Kasumi-1 (cell line): ENCODE measurements around the gene FGF14.

ENCODE experiments used
- DNase-seq, 2 experiments: peaks; one replicate each; lab custom pipeline; 2025; lab: John Stamatoyannopoulos, UW

The FGF14 gene

DNA sequence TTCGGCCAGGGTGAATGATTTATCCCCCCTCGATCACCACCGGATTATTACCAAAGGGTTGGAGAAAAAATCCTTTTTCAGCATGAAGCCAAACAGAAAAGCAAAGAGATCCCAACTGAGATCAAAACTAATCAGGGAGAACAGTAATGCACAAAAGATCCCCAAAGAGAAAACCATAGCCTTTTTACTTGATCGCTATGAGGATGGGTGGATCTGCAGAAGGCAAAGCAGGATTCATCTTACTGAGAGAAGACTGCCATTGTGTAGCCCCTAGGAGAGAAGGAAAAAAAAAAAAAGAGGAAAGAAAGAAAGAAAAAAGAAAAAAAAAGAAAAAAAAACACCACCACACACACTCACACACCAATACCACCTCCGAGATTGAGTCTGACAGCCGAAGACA is at the start of gene FGF14:
FGF14 (minus strand) TSS at position 283 of the 400 bp plus-strand sequence.
- no peak for DNase-seq

DNA sequence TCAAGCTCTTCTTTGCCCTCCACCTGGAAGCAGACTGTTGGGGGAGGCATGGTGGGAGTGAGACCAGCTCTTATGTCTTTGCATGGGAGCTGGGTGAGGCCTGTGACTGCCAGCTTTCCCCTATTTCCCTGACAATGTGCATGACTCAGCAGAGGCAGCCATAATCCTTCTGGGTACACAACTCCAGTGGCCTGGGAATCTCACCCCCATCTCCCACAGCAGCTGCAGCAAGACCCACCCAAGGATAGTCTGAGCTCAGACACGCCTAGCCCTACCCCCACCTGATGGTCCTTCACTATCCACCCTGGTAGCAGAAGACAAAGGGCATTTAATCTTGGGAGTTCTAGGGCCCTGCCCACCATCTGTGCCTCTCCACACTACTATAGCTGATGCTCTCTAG is 41.4 kb upstream of the FGF14 start:
- no peak for DNase-seq

DNA sequence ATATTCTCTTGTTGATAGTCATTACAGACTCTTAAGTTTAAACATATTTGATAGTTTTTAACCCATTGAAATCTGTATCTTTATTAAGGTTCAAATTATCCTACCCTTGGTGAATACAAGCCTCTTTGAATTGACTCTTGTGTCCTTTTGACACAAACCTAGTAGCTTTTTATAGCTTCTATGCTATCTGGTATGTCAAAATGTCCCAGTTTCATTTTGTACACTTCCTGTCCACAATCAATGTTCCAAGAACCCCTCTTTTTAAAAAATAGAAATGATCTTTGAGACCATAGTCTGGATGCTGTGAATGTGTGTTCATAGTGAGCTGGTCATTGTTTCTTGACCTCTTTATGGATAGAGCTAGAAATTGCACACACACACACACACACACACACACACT is 39.2 kb upstream of the FGF14 start:
- no peak for DNase-seq

DNA sequence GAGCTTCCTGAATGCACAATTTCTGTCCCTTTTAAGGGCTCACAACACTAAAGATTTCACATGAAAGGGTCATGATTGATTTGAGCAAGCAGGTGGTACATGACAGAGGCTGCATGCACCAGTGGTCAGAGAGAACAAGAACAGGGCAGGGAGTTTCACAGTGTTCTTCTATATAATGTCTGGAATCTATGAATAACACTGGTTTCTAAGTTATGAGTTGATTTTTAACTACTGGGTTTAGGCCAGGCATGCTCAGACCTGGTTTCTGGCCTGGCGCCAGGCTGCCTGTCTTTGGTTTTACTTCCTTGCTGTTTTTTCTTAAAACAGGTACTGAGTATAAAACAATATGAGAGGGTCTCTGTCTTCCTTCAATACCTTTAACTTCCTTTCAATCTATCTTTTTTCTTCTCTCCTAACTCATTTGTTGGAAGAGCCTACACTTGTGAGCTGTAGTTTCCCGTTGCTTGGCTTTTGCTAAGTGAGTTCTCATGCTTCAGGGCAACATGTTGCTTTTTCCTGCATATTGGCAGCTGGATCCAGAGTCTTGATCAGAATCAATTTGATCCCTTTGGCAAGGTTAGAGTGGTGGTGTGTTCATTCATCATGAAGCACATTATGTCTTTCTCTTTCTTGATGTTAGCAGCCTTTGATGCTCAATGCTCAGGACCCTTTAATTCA is 38.5 kb upstream of the FGF14 start:
- DNase-seq, result no peak

DNA sequence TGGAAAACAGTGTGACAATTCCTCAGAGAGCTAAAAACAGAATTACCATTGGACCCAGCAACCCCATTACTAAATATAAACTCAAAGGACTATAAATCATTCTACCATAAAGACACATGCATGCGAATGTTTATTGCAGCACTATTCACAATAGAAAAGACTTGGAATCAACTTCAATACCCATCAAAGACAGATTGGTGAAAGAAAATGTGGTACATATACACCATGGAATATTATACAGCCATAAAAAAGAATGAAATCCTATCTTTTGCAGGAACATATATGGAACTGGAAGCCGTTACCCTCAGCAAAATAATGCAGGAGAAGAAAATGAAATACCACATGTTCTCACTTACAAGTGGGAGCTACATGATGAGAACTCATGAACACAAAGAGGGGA is 20.8 kb upstream of the FGF14 start:
- no peak for DNase-seq

DNA sequence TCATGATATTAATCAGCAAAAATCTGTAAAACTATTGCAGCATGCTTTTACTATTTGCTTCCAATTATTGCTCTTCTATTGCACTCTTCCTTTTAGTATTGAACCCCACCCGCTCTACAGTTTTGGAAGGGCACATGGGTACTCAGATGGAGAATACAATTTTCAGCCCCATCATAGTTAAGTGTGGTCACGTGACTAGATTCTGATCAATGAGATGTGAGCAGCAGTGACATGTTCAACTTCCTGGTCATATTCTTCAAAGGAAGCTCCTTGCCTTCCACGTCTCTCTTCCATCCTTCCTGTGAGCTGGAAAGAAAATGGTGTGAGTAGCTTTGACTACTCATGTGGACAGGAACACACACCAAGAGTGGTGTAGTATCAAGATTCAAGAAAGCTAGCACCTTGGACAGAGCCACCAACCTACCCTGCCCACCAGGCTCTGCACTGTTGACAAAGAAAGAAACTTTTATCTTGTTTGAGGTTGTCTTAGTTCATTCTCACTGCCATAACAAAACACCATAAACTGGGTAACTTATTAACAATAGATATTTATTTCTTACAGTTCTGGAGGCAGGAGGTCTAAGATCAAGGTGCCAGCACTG is 3.8 kb upstream of the FGF14 start:
- DNase-seq, result peak; percentile 8 to 20

DNA sequence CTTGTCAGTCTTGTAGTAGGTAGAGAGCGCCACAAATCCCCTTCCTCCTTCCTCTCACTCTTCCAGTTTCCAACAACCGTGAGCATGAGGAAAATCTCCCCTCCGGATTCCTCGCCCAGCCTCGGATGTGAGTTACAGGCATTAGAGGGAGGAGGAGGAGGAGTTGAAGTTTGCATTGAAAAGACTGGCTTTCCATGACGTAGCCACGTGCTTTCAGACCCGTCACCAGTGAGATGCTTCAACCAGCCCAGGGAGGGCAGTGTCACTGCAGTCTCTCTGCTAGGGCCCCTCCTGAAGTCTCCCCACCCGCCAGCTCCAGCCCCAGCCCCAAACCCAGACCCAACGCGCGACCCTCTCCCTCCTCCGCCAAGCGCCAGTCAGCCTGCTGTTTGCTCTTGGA is 442 bp upstream of the FGF14 start:
- DNase-seq, result no peak

DNA sequence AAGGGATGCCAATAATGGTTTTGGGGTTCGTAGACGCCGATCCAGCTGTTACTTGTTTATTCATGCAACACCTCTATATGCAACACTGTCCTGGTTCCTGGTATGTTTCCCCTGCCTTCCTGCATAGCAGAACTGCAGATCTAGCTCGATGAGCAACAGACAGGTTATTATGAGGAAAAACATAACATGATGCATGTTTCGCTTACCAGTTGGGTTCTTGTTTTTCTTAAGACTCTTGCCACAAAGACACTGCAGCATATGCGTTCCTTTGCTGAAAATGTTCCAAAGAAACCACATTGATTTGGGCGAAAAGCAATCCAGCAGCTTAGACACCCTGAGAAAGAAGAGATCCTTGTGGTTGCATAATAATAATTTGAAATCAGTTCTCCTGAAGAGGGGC is 583 bp downstream of the FGF14 start:
- no peak for DNase-seq

DNA sequence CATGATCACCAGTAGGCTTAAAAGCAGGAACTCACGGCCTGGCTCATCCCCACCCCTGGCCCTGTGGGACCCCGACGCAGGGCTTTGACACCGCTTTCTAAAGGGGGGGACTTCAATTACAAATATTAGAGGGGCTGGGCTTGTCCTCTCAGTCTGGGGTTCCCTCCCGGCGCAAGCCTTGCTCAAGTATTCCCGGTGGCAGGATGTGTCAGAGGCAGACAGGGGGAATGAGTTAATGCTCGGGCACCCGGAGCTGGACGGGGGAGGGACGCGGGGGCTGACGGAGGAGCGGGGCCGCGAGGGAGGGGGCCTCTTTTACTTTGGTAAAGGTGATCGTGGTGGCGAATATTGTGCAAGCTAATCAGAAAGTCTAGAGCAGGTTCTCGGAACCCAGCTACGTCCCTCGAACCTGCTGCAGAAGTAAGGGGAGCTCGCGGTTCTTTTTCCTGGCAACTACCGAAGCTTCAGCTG is 1.1 kb downstream of the FGF14 start:
- no peak for DNase-seq

DNA sequence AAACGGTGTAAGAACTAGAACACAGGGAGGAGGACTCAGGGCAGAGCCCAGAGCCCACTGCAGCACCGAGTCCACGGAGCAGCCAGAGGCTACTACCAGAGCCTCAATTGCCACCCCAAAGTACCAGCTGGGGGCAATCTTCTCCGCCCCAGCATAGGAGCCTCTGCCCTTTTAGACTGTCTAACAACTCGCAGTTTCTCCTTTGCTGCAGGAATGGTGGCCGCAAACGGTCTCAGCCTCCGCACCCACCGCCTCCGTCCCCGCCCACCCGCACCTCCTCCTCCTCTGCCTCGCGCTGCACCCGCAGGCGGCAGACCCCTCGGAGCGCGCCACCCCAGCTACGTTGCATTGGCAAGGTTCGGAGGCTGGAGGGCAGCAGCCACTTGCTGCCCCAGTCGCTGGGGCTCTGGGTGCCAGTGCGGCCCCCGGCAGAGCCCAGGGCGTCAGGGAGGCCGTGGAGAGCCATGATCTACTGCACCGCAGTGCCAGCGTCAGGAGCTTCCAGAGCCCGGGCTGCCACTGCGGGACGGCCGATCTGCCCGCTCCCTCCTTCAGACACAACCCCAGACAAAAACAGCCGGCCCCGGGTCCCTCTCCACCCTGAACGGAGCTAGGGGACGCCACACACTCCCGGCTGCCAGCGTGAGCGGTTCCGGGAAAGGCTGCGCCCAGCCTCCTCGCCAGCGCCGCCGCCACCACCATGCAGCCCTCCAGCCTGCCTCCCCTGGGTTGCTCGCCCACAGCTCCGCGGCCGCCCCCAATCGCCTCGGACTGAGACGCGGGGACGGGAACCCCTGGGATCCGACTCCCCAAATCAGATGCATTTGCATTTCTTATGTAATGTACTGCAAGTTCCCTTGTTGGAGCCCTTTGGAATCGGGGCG is 1.8 kb downstream of the FGF14 start:
- no peak for DNase-seq

DNA sequence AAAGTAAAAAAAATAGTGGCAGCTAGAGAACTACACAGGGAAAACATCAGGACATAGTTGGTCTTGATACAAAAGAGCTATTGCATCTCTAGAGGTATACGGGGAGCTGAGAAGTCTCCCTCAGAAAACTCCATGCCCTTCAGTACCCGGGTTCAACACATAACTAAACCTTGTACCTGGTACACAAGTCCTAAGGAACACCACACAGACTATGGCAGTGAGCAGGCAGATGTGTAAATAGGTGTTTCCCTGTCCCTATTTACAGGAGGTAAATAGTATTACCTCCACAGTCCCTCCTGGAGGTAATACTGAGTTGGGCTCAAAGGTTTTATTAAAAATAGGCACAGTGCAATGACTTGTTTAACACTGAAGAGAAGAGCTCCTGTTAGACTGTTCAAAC is 5.9 kb downstream of the FGF14 start:
- no peak for DNase-seq

DNA sequence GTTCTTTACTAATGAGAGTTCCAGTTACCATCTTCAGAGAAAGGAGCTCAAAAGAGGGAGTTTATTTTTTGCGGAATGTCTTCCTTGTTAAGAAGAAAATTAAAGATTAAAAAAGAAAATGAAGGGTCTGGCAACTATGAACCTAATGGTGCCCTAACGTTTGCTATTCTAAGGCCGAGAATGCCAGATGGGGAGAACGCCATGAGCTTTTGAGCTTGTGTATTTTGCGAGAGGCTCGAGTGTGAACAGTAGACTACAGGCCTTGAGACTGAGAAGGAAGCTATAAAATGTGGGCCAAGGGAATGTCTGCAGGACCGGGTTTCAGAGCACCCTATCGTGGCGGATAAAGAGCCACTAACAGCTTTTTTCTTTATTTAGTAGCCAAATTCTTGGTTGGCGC is 6.7 kb downstream of the FGF14 start:
- DNase-seq, result no peak

DNA sequence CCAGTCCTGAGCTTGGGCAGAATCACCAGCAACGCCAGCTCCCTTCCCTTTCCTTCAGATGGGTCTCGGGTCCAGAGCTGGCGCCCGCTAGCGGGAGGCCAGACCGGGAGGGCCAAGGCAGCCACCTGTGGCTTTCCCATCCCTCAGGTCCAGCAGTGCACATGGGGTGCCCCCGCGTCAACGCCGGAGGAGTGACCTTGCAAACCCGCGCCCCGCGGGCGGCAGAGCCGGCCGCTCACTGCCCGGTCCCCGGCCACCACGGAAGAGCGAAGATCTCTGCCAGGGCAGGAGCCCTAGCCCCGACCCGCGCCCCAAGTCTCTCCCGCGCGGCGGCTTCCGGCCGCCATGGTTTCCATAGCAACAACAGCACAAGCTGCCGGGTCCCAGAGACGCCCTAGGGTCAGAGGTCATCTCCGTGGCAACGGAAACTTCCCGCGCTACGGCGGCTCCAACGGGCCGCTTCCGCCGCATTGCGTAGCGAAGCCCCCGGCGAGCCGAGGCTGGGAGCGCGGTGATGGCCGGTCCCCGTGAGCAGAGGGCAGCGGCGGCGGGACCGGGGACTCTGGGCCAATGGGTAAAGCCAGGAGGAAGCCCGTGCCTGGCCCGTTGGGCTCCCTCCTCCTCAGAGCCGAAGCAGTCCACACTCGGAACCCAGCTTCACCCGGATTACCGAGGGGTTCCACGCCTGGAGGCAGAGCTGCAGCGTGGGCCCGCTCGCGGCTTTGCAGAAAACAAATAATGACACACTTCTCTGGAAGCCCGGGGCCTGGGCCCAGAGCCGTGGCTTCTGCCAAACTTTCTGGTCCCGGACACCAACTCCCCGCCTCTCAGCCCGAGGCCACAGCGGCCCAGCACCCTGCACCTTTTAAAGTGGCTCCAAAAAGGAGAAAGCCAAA is 7.4 kb downstream of the FGF14 start:
- DNase-seq, result no peak

DNA sequence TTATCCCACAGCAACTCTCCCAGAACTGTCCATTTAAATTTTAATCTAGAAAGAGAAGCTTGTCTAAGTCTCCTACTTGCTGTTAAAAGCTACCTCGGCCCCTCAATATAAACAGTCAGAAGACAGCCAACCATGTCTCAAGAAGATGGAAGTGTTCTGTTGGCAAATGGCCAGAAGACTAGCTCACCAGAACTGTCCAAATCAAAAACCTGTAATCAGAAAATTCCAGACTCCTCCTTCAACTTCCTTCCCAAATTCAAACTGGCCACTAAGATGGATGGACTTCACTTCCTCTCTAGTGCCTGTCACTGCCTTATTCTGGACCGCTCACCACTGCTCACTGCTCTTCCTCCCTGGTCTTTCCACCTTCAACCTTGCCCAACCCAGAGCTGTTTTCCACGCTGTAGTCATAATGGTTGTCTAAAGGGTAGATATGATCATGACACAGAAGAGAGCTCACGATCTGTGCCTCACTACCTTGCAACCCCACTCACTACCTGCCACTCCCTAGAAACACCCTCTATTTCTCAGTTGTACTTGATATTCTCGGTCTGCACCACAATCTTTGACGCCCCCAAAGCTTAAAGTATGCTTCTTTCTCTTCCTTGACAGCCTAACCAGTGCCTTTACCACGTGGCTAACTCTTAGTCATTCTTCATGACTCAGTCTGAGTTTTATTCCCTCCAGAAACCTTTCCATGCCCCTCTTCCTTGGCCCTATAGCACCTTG is 9.2 kb downstream of the FGF14 start:
- no peak for DNase-seq

DNA sequence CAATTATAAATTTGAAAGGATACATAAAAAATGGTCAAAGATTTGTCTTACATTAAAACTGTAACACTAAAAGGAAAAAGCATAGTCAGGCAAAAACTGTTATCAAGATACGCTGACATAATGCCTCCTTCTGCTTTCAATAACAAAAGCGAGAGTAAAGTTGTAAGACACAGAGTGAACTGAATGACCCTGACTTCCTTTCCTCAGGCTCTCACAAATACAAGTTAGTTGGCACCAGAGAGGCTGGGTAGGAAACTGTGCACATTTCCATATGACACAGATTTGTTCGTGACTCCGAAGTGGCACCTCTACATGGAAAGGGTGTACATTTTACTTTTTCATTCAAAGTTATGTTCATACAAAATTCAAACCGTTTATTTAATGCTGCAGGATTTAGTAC is 15.4 kb downstream of the FGF14 start:
- DNase-seq, result no peak

DNA sequence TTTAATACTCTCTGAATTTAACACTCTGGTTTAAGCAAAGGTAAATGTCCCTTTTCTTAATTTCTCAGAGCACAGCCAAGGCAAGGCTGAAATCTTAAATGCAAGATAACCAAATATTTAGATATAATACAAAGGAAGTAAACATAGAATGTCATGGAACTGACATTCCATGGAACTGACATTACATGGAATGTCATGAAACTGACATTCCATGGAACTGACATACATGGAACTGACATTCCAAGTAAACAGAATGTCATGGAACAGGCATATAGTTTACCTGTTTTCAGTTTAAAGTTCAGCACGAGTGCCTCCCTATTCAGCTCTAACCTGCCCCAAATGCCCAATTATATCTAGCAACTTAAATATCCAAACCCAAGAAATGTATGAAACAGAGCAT is 21.8 kb downstream of the FGF14 start:
- DNase-seq, result no peak

DNA sequence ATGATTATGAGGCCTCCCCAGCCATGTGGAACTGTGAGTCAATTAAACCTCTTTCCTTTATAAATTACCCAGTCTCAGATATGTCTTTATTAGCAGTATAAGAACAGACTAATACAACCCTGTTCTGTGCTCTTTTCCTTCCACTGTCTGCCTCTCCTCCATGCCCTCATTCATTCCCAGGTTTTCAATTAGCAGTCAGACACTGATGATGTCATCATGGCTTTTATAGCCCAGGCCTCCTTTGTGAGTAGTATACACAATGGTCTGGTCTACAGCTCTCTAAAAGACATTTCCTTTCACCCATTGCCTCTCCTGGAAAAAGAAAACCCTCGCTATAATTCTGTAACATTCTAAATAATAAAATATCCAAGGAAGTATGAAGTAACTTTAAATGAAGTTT is 25.5 kb downstream of the FGF14 start:
- no peak for DNase-seq

DNA sequence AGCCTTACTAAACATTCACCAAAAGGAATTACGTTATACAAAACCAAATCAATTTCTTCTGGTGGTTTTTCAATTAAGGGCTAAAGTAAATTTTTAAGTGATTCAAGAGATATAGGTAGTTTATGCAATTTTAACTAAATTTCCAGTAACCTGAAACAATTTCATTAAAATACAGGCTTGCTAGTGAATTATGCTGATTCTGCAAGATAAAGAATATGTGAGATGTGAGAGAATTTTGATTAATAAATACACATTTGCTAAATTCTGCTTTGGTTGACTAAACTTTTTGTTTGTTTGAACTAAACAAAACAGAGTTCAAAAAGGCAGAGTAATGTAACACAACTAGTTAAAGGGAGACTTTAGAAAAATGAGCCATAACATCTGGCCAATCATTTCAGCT is 27.1 kb downstream of the FGF14 start:
- DNase-seq, result no peak

DNA sequence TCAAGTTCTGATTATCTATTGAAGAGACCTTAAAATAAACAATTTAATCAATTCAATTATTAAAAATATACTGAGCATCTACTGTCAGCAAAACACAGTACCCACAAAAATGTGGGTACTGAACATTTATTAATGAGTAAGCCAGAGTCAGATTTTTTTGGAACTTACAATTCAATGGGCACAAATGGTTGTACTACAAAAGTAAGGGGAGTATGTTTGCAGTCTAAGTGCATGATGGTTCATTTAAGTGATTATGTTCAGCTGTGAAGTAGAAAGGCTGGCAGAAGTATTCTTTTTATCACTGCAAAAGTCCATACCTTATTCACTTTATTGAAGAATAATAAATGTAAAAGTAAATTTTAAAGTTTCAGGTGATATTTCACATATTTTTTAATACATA is 27.6 kb downstream of the FGF14 start:
- no peak for DNase-seq

DNA sequence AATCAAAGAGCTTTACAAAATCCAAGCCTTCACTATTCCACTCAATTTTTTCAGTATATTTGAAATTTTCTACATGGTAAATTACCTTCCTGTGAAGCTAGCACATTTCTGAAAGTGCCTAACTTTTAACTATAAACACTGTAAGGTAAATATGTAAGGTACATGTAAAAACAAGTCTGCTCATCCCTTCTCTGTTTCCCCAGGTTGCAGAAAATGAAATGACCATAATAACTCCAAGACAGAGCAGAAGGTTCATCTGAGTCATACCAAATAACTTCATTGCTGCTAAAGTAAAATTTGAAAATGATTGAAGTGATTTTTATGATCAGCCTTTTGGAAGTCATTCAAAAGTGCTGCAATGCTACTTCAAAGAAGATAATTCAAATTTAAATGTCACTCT is 28.6 kb downstream of the FGF14 start:
- DNase-seq, result no peak

DNA sequence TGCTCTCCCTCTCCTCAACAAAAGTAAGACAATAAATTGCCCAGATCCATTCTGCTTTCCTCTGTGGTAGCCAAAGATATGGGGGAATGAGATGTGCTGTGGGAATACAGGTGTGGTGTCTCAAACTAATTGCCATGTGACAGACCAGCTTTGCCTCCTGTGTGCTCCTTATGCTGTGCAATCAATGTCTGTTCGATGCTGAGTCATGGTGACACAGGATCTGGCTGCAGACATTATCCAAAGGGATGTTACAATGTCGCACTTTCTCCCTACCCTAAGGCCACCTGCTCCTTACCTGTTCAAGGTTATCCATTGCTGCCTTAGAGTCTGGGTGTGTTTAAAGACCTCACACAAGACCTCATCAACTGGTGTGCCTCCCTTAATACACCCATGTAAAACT is 32.5 kb downstream of the FGF14 start:
- DNase-seq, result no peak
